ENCODE results near the gene CKAP5.

DNA sequence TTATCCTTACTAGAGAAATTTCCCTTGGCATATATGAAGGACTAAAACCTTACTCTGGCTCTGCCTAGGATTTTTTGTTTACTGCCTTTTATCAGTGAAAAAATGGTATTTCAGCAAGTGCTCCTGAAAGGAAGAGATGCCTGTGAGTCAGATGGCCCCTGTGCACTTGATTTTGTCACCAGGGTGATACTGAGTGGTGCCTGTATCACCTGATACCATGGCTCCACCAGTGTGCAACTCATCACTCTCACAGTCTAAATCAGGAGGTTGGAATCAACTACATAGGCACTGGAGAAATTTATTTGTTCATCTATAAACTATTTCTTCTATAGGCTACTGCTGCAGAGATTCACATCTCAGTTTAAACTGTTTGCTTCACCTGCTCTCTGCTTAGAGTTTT is 83.8 kb downstream of the CKAP5 start:
- TF ChIP-seq POLR2AphosphoS5 (IDR thresholded peaks at IDR 0.05; ENCODE audit: borderline replicate concordance, low read depth, low read length) (no peak), EZH2 (IDR thresholded peaks at IDR 0.05) (no peak)

Data from SK-N-MC (cell line).